Immature natural killer cell (primary cell): ENCODE data around the gene ACSF2. TPM values are rescaled to one million over a fixed set of nuclear protein-coding genes. Genes with fewer than 3 reads are reported as not detected.
"Not testable (repeated sequence)": the region's sequence is repeated elsewhere in the genome, so short reads cannot be mapped to it uniquely, and the experiment has no call there.

Experiments used
- DNase-seq, 3 donors: peaks; one replicate each; pipeline ENCODE4 v3.0.0; 2022; ENCODE audit warnings: mixed read lengths in 1 of 3
- H3K27ac Mint-ChIP-seq, 6 donors: one replicate each; pipeline ENCODE4 v1.8.0; 2020; ENCODE audit warnings: mixed read lengths in 6 of 6, mild to moderate bottlenecking in 5 of 6, inconsistent platforms in 4 of 6, moderate library complexity in 3 of 6
- H3K27me3 Mint-ChIP-seq, 3 donors: one replicate each; pipeline ENCODE4 v1.8.0; 2020 to 2021; ENCODE audit warnings: low read depth in 3 of 3, mild to moderate bottlenecking in 3 of 3, mixed read lengths in 3 of 3, moderate library complexity in 3 of 3, inconsistent platforms in 1 of 3
- H3K36me3 Mint-ChIP-seq, 3 donors: one replicate each; pipeline ENCODE4 v1.8.0; 2020; ENCODE audit warnings: mixed read lengths in 3 of 3, inconsistent platforms in 2 of 3, mild to moderate bottlenecking in 2 of 3
- H3K4me1 Mint-ChIP-seq, 2 donors: one replicate each; pipeline ENCODE4 v1.8.0; 2020; ENCODE audit warnings: inconsistent platforms in 2 of 2, mild to moderate bottlenecking in 2 of 2, mixed read lengths in 2 of 2, moderate library complexity in 1 of 2
- H3K4me3 Mint-ChIP-seq, 5 donors: one replicate each; pipeline ENCODE4 v1.8.0; 2020; ENCODE audit warnings: mild to moderate bottlenecking in 5 of 5, mixed read lengths in 5 of 5, inconsistent platforms in 3 of 5, moderate library complexity in 3 of 5
- H3K9me3 Mint-ChIP-seq, 6 donors: one replicate each; pipeline ENCODE4 v1.8.0; 2020; ENCODE audit warnings: mild to moderate bottlenecking in 6 of 6, mixed read lengths in 6 of 6, inconsistent platforms in 4 of 6, moderate library complexity in 3 of 6
- polyA plus RNA-seq, 3 donors: library from polyadenylated mRNA; unstranded; fragments of 300-500 nt; fragmentation: Illumina TruSeq; gene quantifications; one replicate each; pipeline ENCODE4 v1.2.3, GENCODE V29; 2021

The ACSF2 gene
- polyA plus RNA-seq, 3 donors from 2014 or later = 4.8 to 11.1 (median 5.4) TPM

GRCh38 chr17:50396261-50397110 lies 29.5 kb upstream of the ACSF2 start:
- Mint-ChIP-seq H3K4me1 (peaks cover 33 to 45% of the 10 kb centered on the region in 2 donors), H3K27ac (peak overlapping the region; percentile 82 to 94 (median 84)), H3K27me3 (peaks cover 0 to 8% (median 8%) of the 10 kb centered on the region in 3 donors), H3K36me3 (peaks cover 7 to 20% (median 16%) of the 10 kb centered on the region in 3 donors), H3K4me3 (peak overlapping the region; percentile 85 to 93 (median 89)), H3K9me3 (peaks cover 0 to 3% (median 0%) of the 10 kb centered on the region in 6 donors)
- DNase-seq = peak in 2 of 3 donors; percentile 18 to 26

GRCh38 chr17:50397111-50397918 lies 28.7 kb upstream of the ACSF2 start, which contains the start of gene LRRC59:
LRRC59 (minus strand) TSS chr17:50397523; CDS start chr17:50397317, 206 bp downstream.
- peak; percentile 93 to 95 (median 93) for DNase-seq
- peaks cover 0 to 8% (median 7%) of the 10 kb centered on the region in 3 donors for H3K27me3 Mint-ChIP-seq

GRCh38 chr17:50397919-50398285 lies 28.1 kb upstream of the ACSF2 start:
- Mint-ChIP-seq H3K36me3 (peaks cover 6 to 13% (median 13%) of the 10 kb centered on the region in 3 donors), H3K9me3 (peaks cover 0 to 3% (median 0%) of the 10 kb centered on the region in 6 donors), H3K27me3 (peaks cover 0 to 8% (median 7%) of the 10 kb centered on the region in 3 donors), H3K4me1 (peaks cover 33 to 45% of the 10 kb centered on the region in 2 donors), H3K4me3 (peak overlapping the region; percentile 76 to 93 (median 85)), H3K27ac (peak overlapping the region; percentile 43 to 94 (median 90))
- no peak for DNase-seq

More at GRCh38 chr17:50397111-50397918, 28.7 kb upstream of the ACSF2 start, which contains the start of gene LRRC59:
- peaks cover 0 to 3% (median 0%) of the 10 kb centered on the region in 6 donors for H3K9me3 Mint-ChIP-seq
- peak within 1 kb of the TSS; percentile 85 to 93 (median 89) for H3K4me3 Mint-ChIP-seq
- H3K36me3 Mint-ChIP-seq = peaks cover 7 to 15% (median 14%) of the 10 kb centered on the region in 3 donors
- H3K4me1 Mint-ChIP-seq = peaks cover 33 to 45% of the 10 kb centered on the region in 2 donors
- peak within 1 kb of the TSS; percentile 84 to 94 (median 90) for H3K27ac Mint-ChIP-seq

GRCh38 chr17:50398672-50399071 lies 27.3 kb upstream of the ACSF2 start:
- not testable (repeated sequence) for H3K36me3 Mint-ChIP-seq, H3K27me3 Mint-ChIP-seq, H3K9me3 Mint-ChIP-seq, DNase-seq, H3K27ac Mint-ChIP-seq
- Mint-ChIP-seq H3K4me3 (peak overlapping the region in 2 of 5 donors; percentile 12 to 43), H3K4me1 (peaks cover 33 to 38% of the 10 kb centered on the region in 2 donors)

- DNase-seq, H3K9me3 Mint-ChIP-seq, H3K4me3 Mint-ChIP-seq, H3K27ac Mint-ChIP-seq, H3K36me3 Mint-ChIP-seq: not testable (repeated sequence)
- peaks cover 28% of the 10 kb centered on the region in 2 donors for H3K4me1 Mint-ChIP-seq
- peaks cover 0 to 12% (median 8%) of the 10 kb centered on the region in 3 donors for H3K27me3 Mint-ChIP-seq
These were observed 26.4 kb upstream of the ACSF2 start for GRCh38 chr17:50399591-50399990.

- not testable (repeated sequence) for H3K4me1 Mint-ChIP-seq, H3K4me3 Mint-ChIP-seq, H3K27ac Mint-ChIP-seq, H3K27me3 Mint-ChIP-seq, H3K9me3 Mint-ChIP-seq, DNase-seq, H3K36me3 Mint-ChIP-seq
These were observed 20.7 kb upstream of the ACSF2 start for GRCh38 chr17:50405351-50405750.

GRCh38 chr17:50406578-50406977 lies 19.4 kb upstream of the ACSF2 start:
- no peak overlapping the region for H3K4me3 Mint-ChIP-seq
- DNase-seq = no peak
- H3K27ac Mint-ChIP-seq = no peak overlapping the region
- H3K9me3 Mint-ChIP-seq = no peaks in the 10 kb centered on the region
- peaks cover 0 to 7% (median 6%) of the 10 kb centered on the region in 3 donors for H3K27me3 Mint-ChIP-seq
- H3K36me3 Mint-ChIP-seq = no peaks in the 10 kb centered on the region
- H3K4me1 Mint-ChIP-seq = no peaks in the 10 kb centered on the region

GRCh38 chr17:50407921-50408320 lies 18.1 kb upstream of the ACSF2 start:
- no peaks in the 10 kb centered on the region for H3K9me3 Mint-ChIP-seq
- H3K36me3 Mint-ChIP-seq = peaks cover 0 to 5% (median 0%) of the 10 kb centered on the region in 3 donors

GRCh38 chr17:50412188-50412732 lies 13.8 kb upstream of the ACSF2 start:
- H3K9me3 Mint-ChIP-seq = no peaks in the 10 kb centered on the region
- no peaks in the 10 kb centered on the region for H3K4me1 Mint-ChIP-seq
- H3K27me3 Mint-ChIP-seq = peaks cover 0 to 5% (median 2%) of the 10 kb centered on the region in 3 donors
- DNase-seq = no peak
- peaks cover 0 to 5% (median 0%) of the 10 kb centered on the region in 3 donors for H3K36me3 Mint-ChIP-seq
- no peak overlapping the region for H3K27ac Mint-ChIP-seq
- no peak overlapping the region for H3K4me3 Mint-ChIP-seq

More at GRCh38 chr17:50407921-50408320, 18.1 kb upstream of the ACSF2 start:
- Mint-ChIP-seq H3K4me1 (no peaks in the 10 kb centered on the region), H3K27ac (no peak overlapping the region), H3K4me3 (no peak overlapping the region), H3K27me3 (peaks cover 0 to 11% (median 7%) of the 10 kb centered on the region in 3 donors)
- DNase-seq = no peak

- H3K36me3 Mint-ChIP-seq = peaks cover 0 to 5% (median 3%) of the 10 kb centered on the region in 3 donors
- H3K4me3 Mint-ChIP-seq = no peak overlapping the region
- no peak for DNase-seq
- H3K4me1 Mint-ChIP-seq = no peaks in the 10 kb centered on the region
- H3K27me3 Mint-ChIP-seq = peaks cover 4 to 9% (median 5%) of the 10 kb centered on the region in 3 donors
- H3K27ac Mint-ChIP-seq = no peak overlapping the region
- no peaks in the 10 kb centered on the region for H3K9me3 Mint-ChIP-seq
These were observed 11.2 kb upstream of the ACSF2 start for GRCh38 chr17:50414808-50415207.

- not testable (repeated sequence) for H3K9me3 Mint-ChIP-seq, H3K36me3 Mint-ChIP-seq, DNase-seq, H3K4me3 Mint-ChIP-seq, H3K27me3 Mint-ChIP-seq
- H3K27ac Mint-ChIP-seq = peak overlapping the region in 1 of 6 donors; percentile 71
- H3K4me1 Mint-ChIP-seq = peaks cover 10 to 14% of the 10 kb centered on the region in 2 donors
These were observed 6.4 kb upstream of the ACSF2 start for GRCh38 chr17:50419577-50419976.

- peaks cover 16 to 18% of the 10 kb centered on the region in 2 donors for H3K4me1 Mint-ChIP-seq
- no peak for DNase-seq
- peak overlapping the region in 5 of 6 donors; percentile 40 to 98 (median 91) for H3K27ac Mint-ChIP-seq
- H3K27me3 Mint-ChIP-seq = peaks cover 3 to 4% (median 4%) of the 10 kb centered on the region in 3 donors
- H3K36me3 Mint-ChIP-seq = peaks cover 0 to 3% (median 0%) of the 10 kb centered on the region in 3 donors
- H3K4me3 Mint-ChIP-seq = peak overlapping the region in 3 of 5 donors; percentile 1 to 71 (median 31)
- H3K9me3 Mint-ChIP-seq = no peaks in the 10 kb centered on the region
These were observed 5.5 kb upstream of the ACSF2 start for GRCh38 chr17:50420419-50421112.
